ENCODE results near the gene ANKRD55. TPM values are rescaled to one million over a fixed set of nuclear protein-coding genes. Genes with fewer than 3 reads are reported as not detected.

The ANKRD55 gene
- total RNA-seq, 1 donor from 2014 or later, result not detected

Other genes starting within 250 kb of the ANKRD55 start
- 131 TPM for gene IL6ST, start 238.4 kb downstream of the ANKRD55 start, total RNA-seq